ENCODE measurements around the gene SLC2A4RG.

Gene SLC2A4RG

GRCh38 chr20:63739130-63740069 lies at the start of gene SLC2A4RG:
TSS of gene SLC2A4RG (plus strand) at chr20:63739776. CDS start at chr20:63739913, 137 bp downstream.
- peak within 1 kb of the TSS; percentile 59 for H3K4me3 ChIP-seq (ENCODE audit: low read depth, low read length)
- DNase-seq (ENCODE audit: low read depth), result peak; percentile 7

GRCh38 chr20:63690003-63690897 lies 49.3 kb upstream of the SLC2A4RG start:
- DNase-seq (ENCODE audit: low read depth), result no peak

GRCh38 chr20:63690898-63691710 lies 48.5 kb upstream of the SLC2A4RG start:
- no peak overlapping the region for H3K4me3 ChIP-seq (ENCODE audit: low read depth, low read length)
- no peak for DNase-seq (ENCODE audit: low read depth)

More at GRCh38 chr20:63690003-63690897, 49.3 kb upstream of the SLC2A4RG start:
- H3K4me3 ChIP-seq (ENCODE audit: low read depth, low read length), result no peak overlapping the region

- no peak for DNase-seq (ENCODE audit: low read depth)
- no peak overlapping the region for H3K4me3 ChIP-seq (ENCODE audit: low read depth, low read length)
Measured at GRCh38 chr20:63691711-63692435, 47.7 kb upstream of the SLC2A4RG start.

GRCh38 chr20:63692436-63693082 lies 47.0 kb upstream of the SLC2A4RG start:
- H3K4me3 ChIP-seq (ENCODE audit: low read depth, low read length), result no peak overlapping the region
- DNase-seq (ENCODE audit: low read depth), result no peak

GRCh38 chr20:63693083-63693732 lies 46.4 kb upstream of the SLC2A4RG start:
- no peak overlapping the region for H3K4me3 ChIP-seq (ENCODE audit: low read depth, low read length)
- no peak for DNase-seq (ENCODE audit: low read depth)

- no peak for DNase-seq (ENCODE audit: low read depth)
- H3K4me3 ChIP-seq (ENCODE audit: low read depth, low read length), result no peak overlapping the region
Measured at GRCh38 chr20:63693733-63694583, 45.6 kb upstream of the SLC2A4RG start.

- no peak for DNase-seq (ENCODE audit: low read depth)
- H3K4me3 ChIP-seq (ENCODE audit: low read depth, low read length), result no peak overlapping the region
Measured at GRCh38 chr20:63694584-63695423, 44.8 kb upstream of the SLC2A4RG start.

GRCh38 chr20:63695424-63696305 lies 43.9 kb upstream of the SLC2A4RG start:
- no peak overlapping the region for H3K4me3 ChIP-seq (ENCODE audit: low read depth, low read length)
- DNase-seq (ENCODE audit: low read depth), result no peak

GRCh38 chr20:63696306-63696627 lies 43.3 kb upstream of the SLC2A4RG start:
- no peak for DNase-seq (ENCODE audit: low read depth)
- peak overlapping the region; percentile 42 for H3K4me3 ChIP-seq (ENCODE audit: low read depth, low read length)

GRCh38 chr20:63696628-63697356 lies 42.8 kb upstream of the SLC2A4RG start, which contains the start of gene TNFRSF6B:
TSS of gene TNFRSF6B (plus strand) at chr20:63696652. CDS start at chr20:63696768, 116 bp downstream.
- peak within 1 kb of the TSS; percentile 42 for H3K4me3 ChIP-seq (ENCODE audit: low read depth, low read length)
- DNase-seq (ENCODE audit: low read depth), result no peak

- no peak for DNase-seq (ENCODE audit: low read depth)
- peak overlapping the region; percentile 42 for H3K4me3 ChIP-seq (ENCODE audit: low read depth, low read length)
Measured at GRCh38 chr20:63697357-63697867, 42.2 kb upstream of the SLC2A4RG start.

- no peak overlapping the region for H3K4me3 ChIP-seq (ENCODE audit: low read depth, low read length)
Measured at GRCh38 chr20:63697868-63698545, 41.6 kb upstream of the SLC2A4RG start.

More at GRCh38 chr20:63697868-63698545, 41.6 kb upstream of the SLC2A4RG start:
- no peak for DNase-seq (ENCODE audit: low read depth)
